Progenitor cell of endocrine pancreas (in vitro differentiated cells): ENCODE results near the gene ASF1B. TPM values are rescaled to one million over a fixed set of nuclear protein-coding genes. Genes with fewer than 3 reads are reported as not detected.

Experiments used
- DNase-seq: peaks from one replicate; pipeline ENCODE4 v3.0.0; 2021; ENCODE audit warnings: low spot score; ENCODE audit not compliant: unreplicated experiment
- H3K27ac Mint-ChIP-seq: 2 replicates; pipeline ENCODE4 v1.8.0; 2021; ENCODE audit warnings: mild to moderate bottlenecking, moderate library complexity, mixed read lengths
- H3K27me3 Mint-ChIP-seq: 2 replicates; pipeline ENCODE4 v1.8.0; 2021; ENCODE audit warnings: mixed read lengths
- H3K36me3 Mint-ChIP-seq: 2 replicates; pipeline ENCODE4 v1.8.0; 2022; ENCODE audit warnings: mixed read lengths; ENCODE audit not compliant: insufficient read depth
- H3K4me1 Mint-ChIP-seq: 2 replicates; pipeline ENCODE4 v1.8.0; 2021; ENCODE audit warnings: low read depth, mixed read lengths
- H3K4me3 Mint-ChIP-seq: 2 replicates; pipeline ENCODE4 v1.8.0; 2021; ENCODE audit warnings: low read depth, mild to moderate bottlenecking, moderate library complexity, mixed read lengths
- H3K9me3 Mint-ChIP-seq: 2 replicates; pipeline ENCODE4 v1.8.0; 2021; ENCODE audit warnings: low read depth, mixed read lengths
- CTCF ChIP-seq: fragments of 200-600 bp; sonication (generic); IDR thresholded peaks from one replicate; pipeline ENCODE4 v1.5.0; 2021; ENCODE audit warnings: antibody characterized with exemption, mild to moderate bottlenecking; ENCODE audit not compliant: unreplicated experiment
- total RNA-seq: library from RNA; stranded (reverse); gene quantifications from 2 replicates; pipeline ENCODE4 v1.2.1, GENCODE V29; 2021

ASF1B gene
- total RNA-seq, 1 donor from 2014 or later, result 18.4 TPM

- no peaks in the 10 kb centered on the region for H3K27me3 Mint-ChIP-seq
- H3K36me3 Mint-ChIP-seq, result peaks cover 10% of the 10 kb centered on the region
Observed at GRCh38 chr19:14105680-14106079, 30.7 kb downstream of the ASF1B start.

GRCh38 chr19:14103310-14103709 is 33.1 kb downstream of the ASF1B start:
- Mint-ChIP-seq H3K36me3 (peaks cover 11% of the 10 kb centered on the region), H3K4me3 (no peak overlapping the region), H3K27me3 (no peaks in the 10 kb centered on the region), H3K27ac (no peak overlapping the region), H3K4me1 (no peaks in the 10 kb centered on the region), H3K9me3 (no peaks in the 10 kb centered on the region)
- DNase-seq, result no peak
- TF ChIP-seq CTCF, result no peak

More at GRCh38 chr19:14105680-14106079, 30.7 kb downstream of the ASF1B start:
- Mint-ChIP-seq H3K27ac (no peak overlapping the region), H3K4me1 (no peaks in the 10 kb centered on the region), H3K9me3 (no peaks in the 10 kb centered on the region), H3K4me3 (no peak overlapping the region)
- no peak for DNase-seq
- TF ChIP-seq CTCF, result no peak

GRCh38 chr19:14102756-14103155 is 33.6 kb downstream of the ASF1B start:
- H3K4me3 Mint-ChIP-seq, result no peak overlapping the region
- TF ChIP-seq CTCF, result no peak
- H3K27ac Mint-ChIP-seq, result no peak overlapping the region
- DNase-seq, result no peak
- peaks cover 14% of the 10 kb centered on the region for H3K36me3 Mint-ChIP-seq
- no peaks in the 10 kb centered on the region for H3K4me1 Mint-ChIP-seq
- no peaks in the 10 kb centered on the region for H3K27me3 Mint-ChIP-seq
- no peaks in the 10 kb centered on the region for H3K9me3 Mint-ChIP-seq

- H3K36me3 Mint-ChIP-seq, result peaks cover 13% of the 10 kb centered on the region
- no peaks in the 10 kb centered on the region for H3K27me3 Mint-ChIP-seq
- H3K4me3 Mint-ChIP-seq, result no peak overlapping the region
- no peak for DNase-seq
- no peak overlapping the region for H3K27ac Mint-ChIP-seq
- no peak for TF ChIP-seq CTCF
- no peaks in the 10 kb centered on the region for H3K4me1 Mint-ChIP-seq
- no peaks in the 10 kb centered on the region for H3K9me3 Mint-ChIP-seq
Observed at GRCh38 chr19:14102102-14102696, 34.2 kb downstream of the ASF1B start.

GRCh38 chr19:14101003-14101545 is 35.3 kb downstream of the ASF1B start:
- DNase-seq, result no peak
- no peak overlapping the region for H3K4me3 Mint-ChIP-seq
- no peaks in the 10 kb centered on the region for H3K9me3 Mint-ChIP-seq
- H3K27me3 Mint-ChIP-seq, result no peaks in the 10 kb centered on the region
- no peaks in the 10 kb centered on the region for H3K4me1 Mint-ChIP-seq
- no peak overlapping the region for H3K27ac Mint-ChIP-seq
- H3K36me3 Mint-ChIP-seq, result peaks cover 15% of the 10 kb centered on the region
- no peak for TF ChIP-seq CTCF
